GM21717 (cell line): ENCODE data around the gene NINJ1.
A peak's percentile ranks its signal among the peaks of the same experiment; 100 is the strongest.
"Not testable (repeated sequence)": the region's sequence is repeated elsewhere in the genome, so short reads cannot be mapped to it uniquely, and the experiment has no call there.

Experiments
- ATAC-seq: cut with Tn5 transposase; IDR thresholded peaks from one replicate; pipeline ENCODE4 v1.9.1; 2021; ENCODE audit warnings: mild to moderate bottlenecking, moderate library complexity; ENCODE audit not compliant: unreplicated experiment

Gene NINJ1

GRCh38 chr9:93161786-93162562 lies 27.9 kb upstream of the NINJ1 start:
- no peak for ATAC-seq

GRCh38 chr9:93159601-93160471 lies 25.8 kb upstream of the NINJ1 start:
- peak; percentile 70 for ATAC-seq

GRCh38 chr9:93156475-93157008 lies 22.5 kb upstream of the NINJ1 start:
- peak; percentile 56 for ATAC-seq

GRCh38 chr9:93155716-93156474 lies 21.8 kb upstream of the NINJ1 start:
- no peak for ATAC-seq

GRCh38 chr9:93154293-93154903 lies 20.3 kb upstream of the NINJ1 start:
- ATAC-seq: no peak

- ATAC-seq: no peak
These were observed 17.2 kb upstream of the NINJ1 start for GRCh38 chr9:93151097-93151784.

- no peak for ATAC-seq
These were observed 15.3 kb upstream of the NINJ1 start for GRCh38 chr9:93149361-93149760.

- ATAC-seq: no peak
These were observed 14.7 kb upstream of the NINJ1 start for GRCh38 chr9:93148721-93149120.

- no peak for ATAC-seq
These were observed 13.6 kb upstream of the NINJ1 start for GRCh38 chr9:93147632-93148031.

GRCh38 chr9:93146696-93147095 lies 12.6 kb upstream of the NINJ1 start:
- ATAC-seq: not testable (repeated sequence)

GRCh38 chr9:93143830-93144530 lies 9.9 kb upstream of the NINJ1 start:
- ATAC-seq: no peak

- no peak for ATAC-seq
These were observed 7.9 kb upstream of the NINJ1 start for GRCh38 chr9:93141771-93142483.

GRCh38 chr9:93139365-93140182 lies 5.5 kb upstream of the NINJ1 start:
- no peak for ATAC-seq

- no peak for ATAC-seq
These were observed 4.2 kb upstream of the NINJ1 start for GRCh38 chr9:93138171-93138764.

GRCh38 chr9:93137362-93137761 lies 3.3 kb upstream of the NINJ1 start:
- ATAC-seq: no peak

- no peak for ATAC-seq
These were observed 2.0 kb upstream of the NINJ1 start for GRCh38 chr9:93136011-93136440.

- ATAC-seq: no peak
These were observed 841 bp upstream of the NINJ1 start for GRCh38 chr9:93134740-93135444.
